Uterus (tissue), 4 donors: ENCODE measurements around the gene ADD3. TPM values are rescaled to one million over a fixed set of nuclear protein-coding genes. Genes with fewer than 3 reads are reported as not detected.

ENCODE experiments used
- DNase-seq, 2 donors: peaks; one replicate each; pipeline ENCODE4 v3.0.0-alpha.2; 2019 to 2020
- H3K27ac ChIP-seq, 2 donors: fragments of 200-600 bp; sonication (generic); 1 replicate in 1 of 2; 2 replicates in 1 of 2; pipeline ENCODE4 v1.5.1; 2016 to 2018
- H3K27me3 ChIP-seq, 2 donors: fragments of 200-600 bp; sonication (generic); one replicate each; pipeline ENCODE4 v1.5.1; 2018 to 2019; ENCODE audit warnings: control low read depth in 1 of 2
- H3K36me3 ChIP-seq, 2 donors: fragments of 200-600 bp; sonication (generic); one replicate each; pipeline ENCODE4 v1.5.1; 2019; ENCODE audit warnings: control low read depth in 1 of 2
- H3K4me1 ChIP-seq, 2 donors: fragments of 200-600 bp; sonication (generic); one replicate each; pipeline ENCODE4 v1.5.1; 2018 to 2019; ENCODE audit warnings: control low read depth in 1 of 2
- H3K4me3 ChIP-seq, 2 donors: fragments of 200-600 bp; sonication (generic); 1 replicate in 1 of 2; 2 replicates in 1 of 2; pipeline ENCODE4 v1.5.1; 2018 to 2019; ENCODE audit warnings: mild to moderate bottlenecking in 1 of 2
- H3K9me3 ChIP-seq, 2 donors: fragments of 200-600 bp; sonication (generic); one replicate each; pipeline ENCODE4 v1.5.1; 2019; ENCODE audit warnings: control low read depth in 1 of 2
- POLR2A ChIP-seq, 2 donors: fragments of 450-650 bp; IDR thresholded peaks; one replicate each; pipeline ENCODE4 v1.6.1; 2016; ENCODE audit warnings: antibody characterized with exemption in 2 of 2, mild to moderate bottlenecking in 1 of 2, moderate library complexity in 1 of 2
- intact Hi-C: fragments of 100-400 bp; cut with DNase I; formaldehyde crosslinking; loops from one replicate; pipeline ENCODE4 v1.15.1; 2023; ENCODE audit warnings: low total_unique reads
- total RNA-seq, 4 donors: library from RNA; depleted of rRNA in 3 of 4; stranded (reverse); fragments of >200 nt in 3 of 4; gene quantifications; one replicate each; pipeline versions ENCODE4 v1.1.0 to v1.2.4, GENCODE V29; 2014 to 2023
- TF ChIP-seq, protein P1 (sequence below), 4 experiments: fragments of 200-600 bp in 2 of 4; fragments of 450-650 bp in 2 of 4; sonication (generic) in 2 of 4; IDR thresholded peaks; one replicate each; pipeline ENCODE4 v1.5.1; 2016 to 2019; ENCODE audit warnings: antibody characterized with exemption in 4 of 4, mild to moderate bottlenecking in 2 of 4, moderate library complexity in 1 of 4
- donor health status: DM: yes; HTN: yes; CAD: no.

ADD3 gene
- total RNA-seq, 4 donors from 2014 or later: 55.0 to 935 (median 92.6) TPM

DNA sequence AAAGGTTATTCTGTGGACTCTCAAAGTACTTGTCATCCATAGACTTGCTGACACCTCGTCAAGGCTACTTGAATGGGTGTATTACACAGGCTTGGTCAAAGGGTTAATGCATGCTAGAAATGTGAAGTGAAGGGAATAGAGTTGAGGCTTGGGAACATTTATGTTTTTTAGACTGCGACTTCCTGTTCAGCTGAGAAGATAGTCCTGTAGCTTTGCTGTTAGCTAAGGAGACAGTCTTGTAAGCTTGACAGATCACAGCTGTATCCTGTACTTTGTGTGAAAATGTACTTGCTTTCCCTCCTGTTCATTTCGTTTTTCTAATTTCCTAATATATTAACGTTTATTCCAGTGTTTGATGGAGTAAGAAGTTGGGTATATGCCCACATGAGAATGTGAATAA lies 52.1 kb downstream of the ADD3 start:
- TF ChIP-seq, protein P1, sequence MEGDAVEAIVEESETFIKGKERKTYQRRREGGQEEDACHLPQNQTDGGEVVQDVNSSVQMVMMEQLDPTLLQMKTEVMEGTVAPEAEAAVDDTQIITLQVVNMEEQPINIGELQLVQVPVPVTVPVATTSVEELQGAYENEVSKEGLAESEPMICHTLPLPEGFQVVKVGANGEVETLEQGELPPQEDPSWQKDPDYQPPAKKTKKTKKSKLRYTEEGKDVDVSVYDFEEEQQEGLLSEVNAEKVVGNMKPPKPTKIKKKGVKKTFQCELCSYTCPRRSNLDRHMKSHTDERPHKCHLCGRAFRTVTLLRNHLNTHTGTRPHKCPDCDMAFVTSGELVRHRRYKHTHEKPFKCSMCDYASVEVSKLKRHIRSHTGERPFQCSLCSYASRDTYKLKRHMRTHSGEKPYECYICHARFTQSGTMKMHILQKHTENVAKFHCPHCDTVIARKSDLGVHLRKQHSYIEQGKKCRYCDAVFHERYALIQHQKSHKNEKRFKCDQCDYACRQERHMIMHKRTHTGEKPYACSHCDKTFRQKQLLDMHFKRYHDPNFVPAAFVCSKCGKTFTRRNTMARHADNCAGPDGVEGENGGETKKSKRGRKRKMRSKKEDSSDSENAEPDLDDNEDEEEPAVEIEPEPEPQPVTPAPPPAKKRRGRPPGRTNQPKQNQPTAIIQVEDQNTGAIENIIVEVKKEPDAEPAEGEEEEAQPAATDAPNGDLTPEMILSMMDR (IDR thresholded peaks at IDR 0.05): no peak
- TF ChIP-seq POLR2A (IDR thresholded peaks at IDR 0.05): no peak
- DNase-seq: no peak
- Histone ChIP-seq H3K27me3 (no peaks in the 10 kb centered on the region), H3K4me3 (no peak overlapping the region), H3K9me3 (no peaks in the 10 kb centered on the region), H3K4me1 (no peaks in the 10 kb centered on the region), H3K36me3 (no peaks in the 10 kb centered on the region), H3K27ac (peak overlapping the region in 1 of 2 donors; percentile 18)
- intact Hi-C loops: no loop called here

DNA sequence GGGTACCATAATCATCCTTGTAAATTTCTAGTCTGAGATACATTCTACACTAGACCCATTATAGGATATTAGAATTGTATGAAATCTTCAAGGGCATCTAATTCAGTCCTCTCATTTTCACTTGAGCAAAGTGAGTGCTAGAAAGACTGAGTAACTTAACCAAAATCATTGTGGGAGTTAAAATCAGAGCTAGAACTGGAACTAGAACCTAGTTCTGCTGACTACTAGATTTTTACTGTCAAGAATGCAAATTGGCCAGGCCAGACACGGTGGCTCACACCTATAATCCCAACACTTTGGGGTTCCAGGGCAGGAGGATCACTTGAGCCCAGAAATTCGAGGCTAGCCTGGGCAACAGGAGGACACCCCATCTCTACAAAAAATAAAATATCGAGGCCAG lies 53.9 kb downstream of the ADD3 start:
- TF ChIP-seq, protein P1 (IDR thresholded peaks at IDR 0.05): no peak
- TF ChIP-seq POLR2A (IDR thresholded peaks at IDR 0.05): no peak
- H3K4me3 ChIP-seq: no peak overlapping the region

DNA sequence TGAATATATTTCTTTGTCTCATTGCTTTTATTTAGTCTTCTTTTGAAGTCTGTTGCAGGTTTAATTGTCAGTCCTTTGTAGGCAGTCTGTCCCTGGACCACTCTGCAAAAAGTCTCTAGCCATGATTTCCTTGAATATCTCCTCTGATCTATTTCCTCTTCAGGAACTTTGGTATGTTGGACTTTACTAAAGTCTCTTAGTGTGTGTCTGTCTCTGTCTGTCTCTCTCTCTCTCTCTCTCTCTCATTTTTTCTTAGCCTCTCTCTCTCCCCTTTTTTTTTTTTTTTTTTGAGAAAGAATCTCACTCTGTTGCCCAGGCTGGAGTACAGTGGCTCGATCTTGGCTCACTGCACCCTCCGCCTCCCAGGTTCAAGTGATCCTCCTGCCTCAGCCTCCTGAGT lies 57.5 kb downstream of the ADD3 start:
- no peak for TF ChIP-seq POLR2A (IDR thresholded peaks at IDR 0.05)
- TF ChIP-seq, protein P1 (IDR thresholded peaks at IDR 0.05): no peak
- H3K9me3 ChIP-seq: no peaks in the 10 kb centered on the region
- H3K27ac ChIP-seq: no peak overlapping the region
- H3K4me3 ChIP-seq: no peak overlapping the region
- no peaks in the 10 kb centered on the region for H3K4me1 ChIP-seq
- no peaks in the 10 kb centered on the region for H3K36me3 ChIP-seq
- H3K27me3 ChIP-seq: no peaks in the 10 kb centered on the region
- intact Hi-C loops: no loop called here
- no peak for DNase-seq

More for the DNA sequence above, 53.9 kb downstream of the ADD3 start:
- Histone ChIP-seq H3K4me1 (no peaks in the 10 kb centered on the region), H3K36me3 (no peaks in the 10 kb centered on the region), H3K27me3 (no peaks in the 10 kb centered on the region), H3K9me3 (no peaks in the 10 kb centered on the region), H3K27ac (no peak overlapping the region)
- intact Hi-C loops: no loop called here
- DNase-seq: no peak

DNA sequence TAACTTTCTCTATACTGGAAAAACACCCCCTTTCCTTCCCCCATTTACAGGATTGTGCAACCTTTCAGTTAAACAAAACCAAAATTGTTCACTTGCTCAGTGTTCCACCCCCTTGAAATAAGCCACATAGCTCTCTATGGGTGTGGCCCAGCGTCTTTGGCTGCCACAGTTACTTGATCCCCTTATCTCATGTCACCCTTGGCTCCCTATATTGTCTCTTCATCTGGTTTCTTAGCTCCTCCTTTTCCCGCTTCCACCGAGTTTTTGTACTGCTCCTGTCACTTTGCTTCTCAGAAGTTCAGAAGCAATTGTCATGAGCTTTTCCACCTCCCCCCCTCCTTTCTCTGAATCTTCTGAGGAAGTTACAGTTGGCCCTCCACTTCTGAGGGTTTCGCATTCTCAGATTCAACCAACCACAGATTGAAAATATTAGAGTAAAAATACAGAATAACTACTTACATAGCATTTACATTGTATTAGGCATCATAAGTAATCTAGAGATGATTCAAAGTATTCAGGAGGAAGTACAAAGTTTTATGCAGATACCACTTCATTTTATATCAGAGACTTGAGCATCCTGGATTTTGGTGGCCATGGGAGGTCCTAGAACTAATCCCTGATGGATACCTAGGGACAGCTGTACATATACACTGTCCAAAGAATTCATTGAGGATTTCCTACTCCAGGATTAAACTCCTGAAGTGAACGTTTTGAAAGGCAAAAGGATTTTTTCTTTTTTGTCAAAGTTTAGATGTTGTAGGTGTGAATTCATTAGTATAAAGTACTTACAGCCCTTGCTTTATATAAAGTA lies 60.4 kb downstream of the ADD3 start:
- Histone ChIP-seq H3K9me3 (no peaks in the 10 kb centered on the region), H3K27me3 (no peaks in the 10 kb centered on the region), H3K36me3 (no peaks in the 10 kb centered on the region), H3K4me1 (no peaks in the 10 kb centered on the region), H3K27ac (peak overlapping the region; percentile 34 to 47), H3K4me3 (no peak overlapping the region)
- TF ChIP-seq, protein P1 (IDR thresholded peaks at IDR 0.05): no peak
- no peak for TF ChIP-seq POLR2A (IDR thresholded peaks at IDR 0.05)
- intact Hi-C loops: no loop called here
- no peak for DNase-seq

DNA sequence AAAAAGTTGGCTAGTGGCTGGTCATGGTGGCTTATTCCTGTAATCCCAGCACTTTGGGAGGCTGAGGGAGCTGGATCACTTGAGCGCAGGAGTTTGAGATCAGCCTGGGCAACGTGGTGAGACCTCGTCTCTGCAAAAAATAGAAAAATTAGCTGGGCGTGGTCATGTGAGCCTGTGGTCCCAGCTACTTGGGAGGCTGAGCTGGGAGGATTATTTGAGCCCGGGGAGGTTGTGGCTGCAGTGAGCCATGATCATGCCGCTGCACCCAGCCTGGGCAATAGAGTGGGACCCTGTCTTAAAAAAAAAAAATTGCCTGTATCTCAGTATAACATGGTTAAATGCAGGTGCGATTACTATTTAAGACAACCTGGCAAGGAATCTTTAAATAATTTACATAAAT lies 61.0 kb downstream of the ADD3 start:
- Histone ChIP-seq H3K27ac (peak overlapping the region; percentile 34 to 69), H3K36me3 (no peaks in the 10 kb centered on the region), H3K9me3 (no peaks in the 10 kb centered on the region), H3K4me3 (no peak overlapping the region), H3K27me3 (no peaks in the 10 kb centered on the region), H3K4me1 (no peaks in the 10 kb centered on the region)
- DNase-seq: no peak
- intact Hi-C loops: no loop called here
- TF ChIP-seq POLR2A (IDR thresholded peaks at IDR 0.05): no peak
- TF ChIP-seq, protein P1 (IDR thresholded peaks at IDR 0.05): no peak
